H1 (cell line): Measurements from ENCODE around the gene TCF7. TPM values are rescaled to one million over a fixed set of nuclear protein-coding genes. Genes with fewer than 3 reads are reported as not detected.

Source experiments
- CTCF ChIA-PET: fragments of 300-600 bp; sonication (Branson Sonifier 250); formaldehyde crosslinking; loops from one replicate; lab custom pipeline; 2021; ENCODE audit not compliant: partially characterized antibody; lab: Charles Lee
- POLR2A ChIA-PET: fragments of 300-600 bp; sonication (Branson Sonifier 250); formaldehyde crosslinking; loops from one replicate; lab custom pipeline; 2021; ENCODE audit warnings: inconsistent platforms; ENCODE audit not compliant: partially characterized antibody; lab: Charles Lee
- DNase-seq, 2 experiments: peaks; one replicate each; pipeline versions ENCODE4 v3.0.0 to v3.0.0-alpha.2; 2010 to 2022; ENCODE audit warnings: low spot score in 2 of 2, low read depth in 1 of 2, mixed read lengths in 1 of 2
- FAIRE-seq: peaks from 2 replicates; lab custom pipeline; 2011; peaks lifted over from hg19 to GRCh38; lab: Jason Lieb, UNC
- H2AFZ ChIP-seq: 2 replicates; pipeline ENCODE4 v1.8.1; 2012; ENCODE audit warnings: low read length, inconsistent platforms
- H2AK5ac ChIP-seq: 2 replicates; pipeline ENCODE4 v1.6.1; 2013; ENCODE audit warnings: low read depth, low read length
- H2BK120ac ChIP-seq: replicated peaks from 2 replicates; pipeline ENCODE3; 2013; ENCODE audit warnings: low read depth, low read length, inconsistent platforms
- H2BK12ac ChIP-seq: 2 replicates; pipeline ENCODE4 v1.6.1; 2013; ENCODE audit warnings: low read depth, low read length
- H2BK15ac ChIP-seq: 2 replicates; pipeline ENCODE4 v1.6.1; 2013; ENCODE audit warnings: low read length
- H2BK20ac ChIP-seq: 2 replicates; pipeline ENCODE4 v1.6.1; 2013; ENCODE audit warnings: low read length
- H2BK5ac ChIP-seq: 2 replicates; pipeline ENCODE4 v1.6.1; 2013; ENCODE audit warnings: low read depth, low read length
- H3K14ac ChIP-seq: 2 replicates; pipeline ENCODE4 v1.6.1; 2013; ENCODE audit warnings: inconsistent platforms; ENCODE audit not compliant: insufficient read length
- H3K18ac ChIP-seq: 2 replicates; pipeline ENCODE4 v1.6.1; 2013; ENCODE audit warnings: low read length; ENCODE audit errors: extremely low read depth
- H3K23ac ChIP-seq: 2 replicates; pipeline ENCODE4 v1.6.1; 2013; ENCODE audit warnings: inconsistent platforms; ENCODE audit not compliant: insufficient read length
- H3K23me2 ChIP-seq: 2 replicates; pipeline ENCODE4 v1.6.1; 2013; ENCODE audit warnings: low read depth, low read length
- H3K27ac ChIP-seq: 2 replicates; pipeline ENCODE4 v1.6.1; 2011; ENCODE audit warnings: low read depth, low read length, inconsistent platforms
- H3K27me3 ChIP-seq, 4 experiments: replicated peaks in 1 of 4; 1 replicate in 1 of 4; 2 replicates in 3 of 4; pipeline versions ENCODE4 v1.6.1 to v1.8.1; 2011 to 2013; ENCODE audit warnings: low read length in 3 of 4, mild to moderate bottlenecking in 3 of 4, inconsistent platforms in 2 of 4, mixed read lengths in 2 of 4, moderate library complexity in 1 of 4; ENCODE audit not compliant: control insufficient read depth in 3 of 4, insufficient read depth in 3 of 4; ENCODE audit errors: extremely low read depth in 1 of 4
- H3K36me3 ChIP-seq, 4 experiments: 2 replicates each; pipeline versions ENCODE4 v1.6.1 to v1.8.1; 2011 to 2013; ENCODE audit warnings: mild to moderate bottlenecking in 4 of 4, low read length in 3 of 4, moderate library complexity in 2 of 4, control low read depth in 1 of 4, inconsistent platforms in 1 of 4; ENCODE audit not compliant: insufficient read depth in 4 of 4, control insufficient read depth in 2 of 4
- H3K4ac ChIP-seq: replicated peaks from 2 replicates; pipeline ENCODE3; 2013; ENCODE audit warnings: low read length, low read depth, mixed read lengths, inconsistent platforms; ENCODE audit not compliant: insufficient read length
- H3K4me1 ChIP-seq, 4 experiments: replicated peaks in 1 of 4; 1 replicate in 1 of 4; 2 replicates in 3 of 4; pipeline versions ENCODE4 v1.6.1 to v1.8.1; 2011 to 2013; ENCODE audit warnings: low read length in 3 of 4, inconsistent platforms in 2 of 4, mixed read lengths in 1 of 4; ENCODE audit not compliant: insufficient read depth in 4 of 4, control insufficient read depth in 3 of 4
- H3K4me2 ChIP-seq, 2 experiments: 2 replicates each; pipeline versions ENCODE4 v1.6.1 to v1.8.1; 2011 to 2013; ENCODE audit warnings: low read depth in 2 of 2, low read length in 2 of 2, control low read depth in 1 of 2, inconsistent platforms in 1 of 2, mild to moderate bottlenecking in 1 of 2; ENCODE audit not compliant: insufficient read depth in 1 of 2
- H3K4me3 ChIP-seq, 4 experiments: fragments of 200-600, 300-600 bp in 1 of 4; sonication (generic), shearing (Covaris generic), sonication (Bioruptor Twin) in 1 of 4; 2 replicates each; pipeline versions ENCODE4 v1.5.1 to v1.8.1; 2011 to 2016; ENCODE audit warnings: low read length in 4 of 4, low read depth in 3 of 4, control low read depth in 2 of 4, inconsistent platforms in 2 of 4, mild to moderate bottlenecking in 2 of 4, mixed read lengths in 1 of 4, moderate library complexity in 1 of 4; ENCODE audit not compliant: insufficient read depth in 2 of 4; ENCODE audit errors: extremely low read depth in 1 of 4
- H3K56ac ChIP-seq: replicated peaks from 2 replicates; pipeline ENCODE3; 2013; ENCODE audit warnings: low read depth, mild to moderate bottlenecking, mixed read lengths, low read length, inconsistent platforms; ENCODE audit not compliant: insufficient read length
- H3K79me1 ChIP-seq: 2 replicates; pipeline ENCODE4 v1.6.1; 2013; ENCODE audit warnings: low read depth, low read length, control low read depth
- H3K79me2 ChIP-seq, 2 experiments: 2 replicates each; pipeline versions ENCODE4 v1.6.1 to v1.8.1; 2012 to 2013; ENCODE audit warnings: low read length in 2 of 2, mild to moderate bottlenecking in 2 of 2, inconsistent platforms in 1 of 2; ENCODE audit not compliant: insufficient read depth in 2 of 2, control insufficient read depth in 1 of 2
- H3K9ac ChIP-seq, 4 experiments: replicated peaks in 1 of 4; 1 replicate in 1 of 4; 2 replicates in 3 of 4; pipeline versions ENCODE4 v1.6.1 to v1.8.1; 2011 to 2013; ENCODE audit warnings: low read depth in 3 of 4, low read length in 3 of 4, control low read depth in 2 of 4, mild to moderate bottlenecking in 2 of 4, moderate library complexity in 2 of 4, inconsistent platforms in 1 of 4; ENCODE audit errors: extremely low read depth in 1 of 4
- H3K9me3 ChIP-seq, 2 experiments: 2 replicates each; pipeline versions ENCODE4 v1.6.1 to v1.8.1; 2012 to 2013; ENCODE audit warnings: mild to moderate bottlenecking in 2 of 2, moderate library complexity in 2 of 2, control low read depth in 1 of 2, inconsistent platforms in 1 of 2, low read depth in 1 of 2, low read length in 1 of 2, mixed read lengths in 1 of 2; ENCODE audit not compliant: insufficient read depth in 2 of 2
- H4K20me1 ChIP-seq, 2 experiments: replicated peaks in 1 of 2; 2 replicates each; pipeline versions ENCODE3 to v1.8.1; 2011 to 2013; ENCODE audit warnings: inconsistent platforms in 2 of 2, low read length in 2 of 2, mild to moderate bottlenecking in 1 of 2; ENCODE audit not compliant: insufficient read depth in 2 of 2, control insufficient read depth in 1 of 2
- H4K5ac ChIP-seq: 2 replicates; pipeline ENCODE4 v1.6.1; 2013; ENCODE audit warnings: low read length, low read depth, mixed read lengths, inconsistent platforms; ENCODE audit not compliant: insufficient read length
- H4K8ac ChIP-seq: 2 replicates; pipeline ENCODE4 v1.8.0; 2013; ENCODE audit warnings: mild to moderate bottlenecking, moderate library complexity, low read length, inconsistent platforms; ENCODE audit not compliant: insufficient read depth; ENCODE audit errors: extremely low read depth
- H4K91ac ChIP-seq: replicated peaks from 2 replicates; pipeline ENCODE3; 2013; ENCODE audit warnings: low read length, mixed read lengths, inconsistent platforms; ENCODE audit not compliant: insufficient read length
- ASH2L ChIP-seq: fragments of 200-600, 300-600 bp; sonication (generic); IDR thresholded peaks from one replicate; pipeline ENCODE4 v1.7.1; 2017; ENCODE audit warnings: low read length
- POLR2A ChIP-seq, 2 experiments: IDR thresholded peaks; 1 replicate in 1 of 2; 2 replicates in 1 of 2; pipeline ENCODE4 v1.6.1; 2011; ENCODE audit warnings: low read depth in 2 of 2, low read length in 2 of 2, mild to moderate bottlenecking in 2 of 2; ENCODE audit errors: control extremely low read depth in 1 of 2
- SP2 ChIP-seq: IDR thresholded peaks from 2 replicates; pipeline ENCODE4 v1.6.1; 2012; ENCODE audit warnings: mild to moderate bottlenecking, low read length, inconsistent platforms
- TAF1 ChIP-seq: IDR thresholded peaks from 2 replicates; pipeline ENCODE4 v1.6.1; 2011; ENCODE audit warnings: mild to moderate bottlenecking, low read depth, low read length
- WGBS, 2 experiments: shearing (Covaris generic) in 1 of 2; methylation state at CpG; one replicate each; pipeline versions ENCODE4 v1.1.6 to v1.1.7; 2013 to 2015; ENCODE audit warnings: low lambda C conversion rate in 2 of 2, mixed read lengths in 2 of 2, inconsistent platforms in 1 of 2, low coverage in 1 of 2, missing lambda C conversion rate in 1 of 2; ENCODE audit not compliant: insufficient replicate concordance in 2 of 2, insufficient coverage in 1 of 2, insufficient read length in 1 of 2; ENCODE audit errors: extremely low coverage in 1 of 2, missing lambda C conversion rate in 1 of 2; 5-methylcytosine and 5-hydroxymethylcytosine counted together
- polyA plus RNA-seq, 7 experiments: library from polyadenylated mRNA; depleted of rRNA in 3 of 7; stranded (reverse) in 5 of 7; unstranded in 2 of 7; fragments of >200 nt in 5 of 7; fragments of 200-250 nt in 2 of 7; gene quantifications; 1 replicate in 5 of 7; 2 replicates in 1 of 7; 4 replicates in 1 of 7; pipeline versions ENCODE4 v1.2.1 to v1.2.3, GENCODE V29; 2011 to 2013; ENCODE audit warnings: missing spikeins in 2 of 7, mixed read lengths in 2 of 7
- total RNA-seq: library from RNA; stranded (reverse); fragmentation: NEBNext Ultra II Directional; extraction: Animal tissue kit (Norgen Biotek cat#: 25700); gene quantifications from 2 replicates; pipeline ENCODE4 v1.2.1, GENCODE V29; 2021

Gene TCF7
- total and polyA plus RNA-seq, 2 of the 8 experiments (the other 6 are each of a cell fraction or from before 2014, with no cell fraction given), result 4.7 to 8.5 TPM

DNA sequence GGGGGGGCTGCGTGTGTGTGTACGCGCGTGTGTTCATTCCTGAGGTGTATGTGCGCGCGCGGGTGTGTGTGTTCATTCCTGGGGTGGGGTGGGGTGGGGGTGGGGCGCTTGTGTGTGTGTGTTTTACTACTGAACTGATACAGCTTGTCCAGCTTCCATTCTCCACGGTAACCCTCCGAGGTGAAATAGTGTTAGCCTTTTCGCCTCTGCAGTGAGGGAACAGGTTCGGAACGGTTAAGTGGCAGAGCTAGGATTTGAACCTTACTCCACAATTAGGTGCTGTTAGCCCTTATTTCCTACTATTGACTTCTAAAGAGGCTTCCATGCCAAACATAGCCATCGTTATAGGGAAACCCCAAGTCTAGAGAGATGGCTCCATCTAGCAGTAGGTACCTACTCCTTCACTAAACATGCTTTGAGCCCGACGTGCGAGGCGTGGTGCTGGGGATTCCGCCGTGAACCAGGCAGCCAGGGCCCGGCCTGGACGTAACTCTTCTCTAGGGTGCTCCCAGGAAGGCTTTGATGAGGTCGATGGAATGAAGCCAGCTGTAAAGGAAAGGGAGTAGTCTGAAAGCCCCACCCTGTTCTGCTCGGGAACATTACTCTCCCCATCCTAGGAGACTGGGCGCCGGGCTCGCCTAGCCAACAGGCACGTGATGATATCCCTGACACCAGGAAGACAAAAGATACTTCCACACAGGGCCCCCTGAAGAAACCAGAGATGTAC, 63.1 kb downstream of the TCF7 start:
- H3K27ac ChIP-seq, result peak overlapping the region; percentile 95
- H2BK12ac ChIP-seq, result peak overlapping the region; percentile 64
- H3K18ac ChIP-seq, result peak overlapping the region; percentile 49; the same call in 1 of the 2 replicates
- no peak overlapping the region for H2BK120ac ChIP-seq
- no peak for TF ChIP-seq SP2
- TF ChIP-seq ASH2L, result no peak
- TF ChIP-seq POLR2A (IDR thresholded peaks at IDR 0.05; ENCODE audit: control extremely low read depth in 1 of 2, low read depth in 2 of 2, low read length in 2 of 2), result no peak; a peak in 1 of 3 replicates
- TF ChIP-seq TAF1, result no peak
- peaks cover 0 to 3% (median 0%) of the 10 kb centered on the region in 4 experiments; a peak in 4 of 7 replicates for H3K4me1 ChIP-seq
- H4K8ac ChIP-seq, result peak overlapping the region; percentile 93; the same call in 1 of the 2 replicates
- H2BK5ac ChIP-seq, result peak overlapping the region; percentile 95; the same call in 1 of the 2 replicates
- no peaks in the 10 kb centered on the region for H3K27me3 ChIP-seq
- peaks cover 0 to 5% (median 1%) of the 10 kb centered on the region in 4 experiments; a peak in 2 of 8 replicates for H3K36me3 ChIP-seq
- no peak overlapping the region; the same call in 1 of the 2 replicates for H2BK20ac ChIP-seq
- H3K14ac ChIP-seq, result no peak overlapping the region
- no peak overlapping the region for H3K56ac ChIP-seq
- POLR2A ChIA-PET, result interaction anchor here (0.5 to 4.9 kb wide), 46 partner anchors 9 to 471 kb away, joined by 3 to 58 read pairs (median 6); partner anchors contain the start of genes PPP2CA, SEC24A, TCF7 and UBE2B
- peaks cover 3% of the 10 kb centered on the region for H3K23me2 ChIP-seq
- H2BK15ac ChIP-seq, result peak overlapping the region; percentile 12; the same call in 1 of the 2 replicates
- 44% methylated on average over 29 of the region's 29 CpGs; no CpG with 5 or more reads in 1 of the 2 experiments for WGBS, 2 experiments
- H2AFZ ChIP-seq, result peak overlapping the region; percentile 89
- H3K4ac ChIP-seq, result peak overlapping the region; percentile 95
- no peaks in the 10 kb centered on the region for H3K9me3 ChIP-seq
- peak overlapping the region; percentile 76 for H4K91ac ChIP-seq
- H4K5ac ChIP-seq, result peak overlapping the region; percentile 46
- peak overlapping the region; percentile 63 to 95 (median 84) for H3K4me3 ChIP-seq
- no peak overlapping the region for H3K23ac ChIP-seq
- H3K9ac ChIP-seq, result peak overlapping the region; percentile 34 to 96 (median 94)
- H4K20me1 ChIP-seq, result peaks cover 2 to 8% of the 10 kb centered on the region in 2 experiments
- DNase-seq (no peak), FAIRE-seq (no peak)
- peaks cover 14 to 33% of the 10 kb centered on the region in 2 experiments for H3K79me2 ChIP-seq
- H2AK5ac ChIP-seq, result peak overlapping the region; percentile 94
- CTCF ChIA-PET, result interaction anchor here (0.5 to 2.2 kb wide), 7 partner anchors 11 to 409 kb away, joined by 3 to 8 read pairs (median 3); partner anchors contain the start of gene PPP2CA
- peak overlapping the region; percentile 90 to 93 for H3K4me2 ChIP-seq
- no peaks in the 10 kb centered on the region; the same call in 1 of the 2 replicates for H3K79me1 ChIP-seq
